Naive thymus-derived CD4-positive, alpha-beta T cell (primary cell): ENCODE results near the gene APC. TPM values are rescaled to one million over a fixed set of nuclear protein-coding genes. Genes with fewer than 3 reads are reported as not detected.

Source experiments
- ATAC-seq: fragments of 150-1000 bp; cut with Tn5 transposase; 2 replicates; pipeline ENCODE4 v1.10.0; 2021; ENCODE audit warnings: mild to moderate bottlenecking, moderate library complexity
- CTCF ChIA-PET: fragments of 350-600 bp; sonication (Branson Sonifier 250); formaldehyde crosslinking; loops from one replicate; lab custom pipeline; 2021; ENCODE audit warnings: antibody characterized with exemption; lab: Charles Lee
- POLR2A ChIA-PET: fragments of 350-600 bp; sonication (Branson Sonifier 250); formaldehyde crosslinking; loops from one replicate; lab custom pipeline; 2021; ENCODE audit warnings: antibody characterized with exemption, inconsistent platforms; lab: Charles Lee
- DNase-seq, 9 donors: peaks; one replicate each; pipeline versions ENCODE4 v3.0.0 to v3.0.0-alpha.2; 2020 to 2022; ENCODE audit warnings: mixed read lengths in 1 of 9
- H3K27ac ChIP-seq: one replicate; pipeline ENCODE4 v1.7.0; 2013; ENCODE audit warnings: mild to moderate bottlenecking, low read depth, low read length, moderate library complexity
- H3K27me3 ChIP-seq, 2 donors: one replicate each; pipeline ENCODE4 v1.7.0; 2013; ENCODE audit warnings: low read length in 2 of 2, mild to moderate bottlenecking in 2 of 2, moderate library complexity in 2 of 2; ENCODE audit not compliant: control insufficient read depth in 2 of 2, insufficient read depth in 2 of 2
- H3K36me3 ChIP-seq, 3 experiments: 1 replicate in 2 of 3; 2 replicates in 1 of 3; pipeline ENCODE4 v1.7.0; 2013; ENCODE audit warnings: low read length in 3 of 3, mild to moderate bottlenecking in 3 of 3, moderate library complexity in 1 of 3; ENCODE audit not compliant: insufficient read depth in 3 of 3, control insufficient read depth in 2 of 3
- H3K4me1 ChIP-seq, 2 donors: one replicate each; pipeline ENCODE4 v1.7.0; 2013; ENCODE audit warnings: low read length in 2 of 2, mild to moderate bottlenecking in 2 of 2, moderate library complexity in 1 of 2; ENCODE audit not compliant: control insufficient read depth in 2 of 2, insufficient read depth in 2 of 2
- H3K4me3 ChIP-seq: 2 replicates; pipeline ENCODE4 v1.7.0; 2013; ENCODE audit warnings: mild to moderate bottlenecking, low read length
- H3K9me3 ChIP-seq, 3 experiments: 1 replicate in 2 of 3; 2 replicates in 1 of 3; pipeline ENCODE4 v1.7.0; 2013; ENCODE audit warnings: low read length in 3 of 3; ENCODE audit not compliant: control insufficient read depth in 2 of 3
- H3K27ac Mint-ChIP-seq, 9 donors: one replicate each; pipeline ENCODE4 v1.8.0; 2020 to 2022; ENCODE audit warnings: mixed read lengths in 9 of 9, mild to moderate bottlenecking in 8 of 9, moderate library complexity in 5 of 9, inconsistent platforms in 2 of 9
- H3K27me3 Mint-ChIP-seq, 5 donors: one replicate each; pipeline ENCODE4 v1.8.0; 2021 to 2022; ENCODE audit warnings: mixed read lengths in 5 of 5, mild to moderate bottlenecking in 1 of 5
- H3K36me3 Mint-ChIP-seq, 5 donors: one replicate each; pipeline ENCODE4 v1.8.0; 2020 to 2022; ENCODE audit warnings: mixed read lengths in 5 of 5, mild to moderate bottlenecking in 3 of 5, inconsistent platforms in 1 of 5
- H3K4me1 Mint-ChIP-seq, 7 donors: one replicate each; pipeline ENCODE4 v1.8.0; 2020 to 2022; ENCODE audit warnings: mixed read lengths in 7 of 7, mild to moderate bottlenecking in 3 of 7, inconsistent platforms in 1 of 7
- H3K4me3 Mint-ChIP-seq, 10 donors: one replicate each; pipeline ENCODE4 v1.8.0; 2020 to 2022; ENCODE audit warnings: mild to moderate bottlenecking in 10 of 10, mixed read lengths in 10 of 10, moderate library complexity in 6 of 10, inconsistent platforms in 2 of 10
- H3K9me3 Mint-ChIP-seq, 11 donors: one replicate each; pipeline ENCODE4 v1.8.0; 2020 to 2022; ENCODE audit warnings: mixed read lengths in 11 of 11, mild to moderate bottlenecking in 4 of 11, inconsistent platforms in 1 of 11, moderate library complexity in 1 of 11
- intact Hi-C, 2 donors: fragments of 100-400 bp; cut with micrococcal nuclease; formaldehyde crosslinking; loops; one replicate each; pipeline ENCODE4 v1.15.1; 2023
- polyA plus RNA-seq, 2 donors: library from polyadenylated mRNA; unstranded; fragments of 300-500 nt; fragmentation: Illumina TruSeq; gene quantifications; one replicate each; pipeline ENCODE4 v1.2.3, GENCODE V29; 2021
- total RNA-seq, 6 experiments: library from RNA in 5 of 6; stranded (reverse) in 5 of 6; gene quantifications; 1 replicate in 5 of 6; 2 replicates in 1 of 6; pipeline ENCODE4 v1.2.3 and lab custom pipeline; 2021 to 2026

APC gene
- total and polyA plus RNA-seq, 7 experiments from 2014 or later, result 18.8 to 53.2 (median 34.5) TPM

- peaks cover 0 to 33% (median 9%) of the 10 kb centered on the region in 3 experiments for H3K36me3 ChIP-seq
- H3K27me3 ChIP-seq, result no peaks in the 10 kb centered on the region
- POLR2A ChIA-PET, result no interaction called here
- H3K27ac ChIP-seq, result no peak overlapping the region
- no peaks in the 10 kb centered on the region for H3K4me1 ChIP-seq
- H3K4me3 ChIP-seq, result no peak overlapping the region
- intact Hi-C loops, result no loop called here
- H3K27ac Mint-ChIP-seq, result no peak overlapping the region
- no peaks in the 10 kb centered on the region for H3K9me3 Mint-ChIP-seq
- no peak overlapping the region for H3K4me3 Mint-ChIP-seq
- ATAC-seq (no peak), DNase-seq (no peak)
- H3K36me3 Mint-ChIP-seq, result peaks cover 17 to 59% (median 35%) of the 10 kb centered on the region in 5 donors
- no peaks in the 10 kb centered on the region for H3K27me3 Mint-ChIP-seq
- H3K4me1 Mint-ChIP-seq, result peaks cover 0 to 4% (median 3%) of the 10 kb centered on the region in 7 donors
- CTCF ChIA-PET, result interaction anchor here (0.9 kb wide), 1 partner anchor 8 kb away, joined by 5 read pairs; no protein-coding TSS in a partner anchor
- no peaks in the 10 kb centered on the region for H3K9me3 ChIP-seq
Measured at GRCh38 chr5:112795342-112795741, 57.7 kb downstream of the APC start.

DNA sequence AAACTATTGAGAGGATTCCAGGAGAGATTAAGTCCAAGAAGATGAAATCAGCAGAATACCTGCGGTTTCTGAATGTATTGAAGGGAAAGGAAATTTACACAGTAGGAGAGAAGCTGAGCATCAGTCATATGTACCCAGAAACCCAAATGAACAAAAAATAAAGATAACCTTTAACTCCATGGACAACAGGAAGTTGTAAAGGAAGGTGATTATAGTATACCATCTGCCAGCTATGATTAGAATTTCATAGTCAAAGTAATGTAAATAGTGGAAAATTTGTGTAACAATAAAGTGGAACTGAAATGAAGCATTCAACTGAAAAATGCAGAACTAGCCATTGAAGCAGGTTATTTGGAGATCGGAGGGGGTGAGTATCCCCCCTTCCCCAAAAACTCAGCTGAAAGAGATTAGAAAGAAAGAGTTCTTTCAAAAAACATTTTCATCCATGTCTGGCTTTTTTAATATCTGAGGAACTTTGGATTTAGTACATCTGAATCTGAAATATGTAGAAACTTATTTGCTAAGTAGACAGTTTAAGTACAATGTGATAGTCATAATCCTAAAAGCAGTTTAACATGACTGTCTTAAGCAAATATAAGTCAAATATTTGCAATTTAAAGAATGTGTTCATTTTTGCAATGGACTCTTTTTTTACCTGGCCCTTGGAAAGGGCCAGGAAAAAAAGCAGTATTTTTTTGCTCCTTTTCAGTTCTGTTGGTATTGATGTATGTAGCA, 58.4 kb downstream of the APC start:
- H3K27ac Mint-ChIP-seq, result peak overlapping the region in 1 of 9 donors; percentile 2
- no peaks in the 10 kb centered on the region for H3K9me3 ChIP-seq
- ChIA-PET POLR2A (no interaction called here), CTCF (interaction anchor here (0.9 kb wide), 1 partner anchor 8 kb away, joined by 5 read pairs; no protein-coding TSS in a partner anchor)
- no peaks in the 10 kb centered on the region for H3K4me1 ChIP-seq
- peaks cover 0 to 4% (median 3%) of the 10 kb centered on the region in 7 donors for H3K4me1 Mint-ChIP-seq
- no peak for ATAC-seq
- DNase-seq, result no peak
- H3K4me3 ChIP-seq, result no peak overlapping the region
- H3K27me3 Mint-ChIP-seq, result no peaks in the 10 kb centered on the region
- intact Hi-C loops, result no loop called here
- H3K4me3 Mint-ChIP-seq, result no peak overlapping the region
- no peaks in the 10 kb centered on the region for H3K27me3 ChIP-seq
- peaks cover 17 to 63% (median 37%) of the 10 kb centered on the region in 5 donors for H3K36me3 Mint-ChIP-seq
- H3K9me3 Mint-ChIP-seq, result no peaks in the 10 kb centered on the region
- peaks cover 0 to 33% (median 9%) of the 10 kb centered on the region in 3 experiments for H3K36me3 ChIP-seq
- H3K27ac ChIP-seq, result no peak overlapping the region

DNA sequence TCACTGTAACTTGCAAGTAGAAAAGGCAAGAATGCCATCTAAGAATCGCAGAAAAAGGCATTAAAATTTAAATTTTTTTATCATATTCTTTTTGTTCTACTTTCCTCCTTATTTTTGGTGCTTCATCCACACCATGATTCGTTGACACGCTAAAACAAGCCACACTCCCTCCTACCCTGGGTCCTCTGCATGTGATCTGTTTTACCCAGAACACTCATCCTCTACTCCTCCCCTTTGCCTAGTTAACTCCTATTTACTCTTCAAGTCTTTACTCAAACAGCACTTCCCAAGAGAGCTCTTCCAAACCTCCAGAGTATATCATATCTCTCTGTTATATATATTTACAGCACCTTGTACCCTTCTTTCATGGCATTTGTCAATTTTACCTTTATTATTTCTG, 62.0 kb downstream of the APC start:
- ATAC-seq (no peak), DNase-seq (no peak)
- ChIA-PET POLR2A (no interaction called here), CTCF (no interaction called here)
- Histone ChIP-seq H3K9me3 (no peaks in the 10 kb centered on the region), H3K27me3 (no peaks in the 10 kb centered on the region), H3K27ac (no peak overlapping the region), H3K36me3 (peaks cover 0 to 7% (median 3%) of the 10 kb centered on the region in 3 experiments), H3K4me1 (no peaks in the 10 kb centered on the region), H3K4me3 (no peak overlapping the region)
- no peaks in the 10 kb centered on the region for H3K9me3 Mint-ChIP-seq
- H3K27me3 Mint-ChIP-seq, result no peaks in the 10 kb centered on the region
- peaks cover 10 to 55% (median 27%) of the 10 kb centered on the region in 5 donors for H3K36me3 Mint-ChIP-seq
- H3K27ac Mint-ChIP-seq, result peak overlapping the region in 1 of 9 donors; percentile 16
- no peak overlapping the region for H3K4me3 Mint-ChIP-seq
- peaks cover 0 to 4% (median 3%) of the 10 kb centered on the region in 7 donors for H3K4me1 Mint-ChIP-seq
- intact Hi-C loops, result no loop called here

- Mint-ChIP-seq H3K27me3 (no peaks in the 10 kb centered on the region), H3K27ac (no peak overlapping the region), H3K4me3 (no peak overlapping the region), H3K36me3 (peaks cover 6 to 50% (median 21%) of the 10 kb centered on the region in 5 donors), H3K4me1 (peaks cover 0 to 4% (median 0%) of the 10 kb centered on the region in 7 donors), H3K9me3 (no peaks in the 10 kb centered on the region)
- POLR2A ChIA-PET, result no interaction called here
- Histone ChIP-seq H3K4me3 (no peak overlapping the region), H3K9me3 (no peaks in the 10 kb centered on the region), H3K4me1 (no peaks in the 10 kb centered on the region), H3K36me3 (peaks cover 0 to 3% (median 3%) of the 10 kb centered on the region in 3 experiments), H3K27me3 (no peaks in the 10 kb centered on the region), H3K27ac (no peak overlapping the region)
- no peak for ATAC-seq
- no peak for DNase-seq
- CTCF ChIA-PET, result no interaction called here
- intact Hi-C loops, result no loop called here
Measured at GRCh38 chr5:112800891-112801290, 63.2 kb downstream of the APC start.

- H3K9me3 Mint-ChIP-seq, result no peaks in the 10 kb centered on the region
- peaks cover 0 to 5% (median 0%) of the 10 kb centered on the region in 7 donors for H3K4me1 Mint-ChIP-seq
- no peaks in the 10 kb centered on the region for H3K27me3 Mint-ChIP-seq
- ChIA-PET CTCF (interaction anchor here (0.6 kb wide), 1 partner anchor 62 kb away, joined by 3 read pairs; no protein-coding TSS in a partner anchor), POLR2A (no interaction called here)
- Histone ChIP-seq H3K4me1 (no peaks in the 10 kb centered on the region), H3K27me3 (no peaks in the 10 kb centered on the region), H3K27ac (no peak overlapping the region), H3K4me3 (no peak overlapping the region), H3K9me3 (no peaks in the 10 kb centered on the region), H3K36me3 (peaks cover 0 to 13% (median 3%) of the 10 kb centered on the region in 3 experiments)
- H3K27ac Mint-ChIP-seq, result peak overlapping the region in 2 of 9 donors; percentile 15 to 19
- DNase-seq (no peak), ATAC-seq (no peak)
- H3K4me3 Mint-ChIP-seq, result no peak overlapping the region
- H3K36me3 Mint-ChIP-seq, result peaks cover 18 to 47% (median 32%) of the 10 kb centered on the region in 5 donors
- intact Hi-C loops, result no loop called here
Measured at GRCh38 chr5:112811023-112811422, 73.3 kb downstream of the APC start.

- Mint-ChIP-seq H3K9me3 (no peaks in the 10 kb centered on the region), H3K27me3 (no peaks in the 10 kb centered on the region), H3K36me3 (peaks cover 20 to 48% (median 34%) of the 10 kb centered on the region in 5 donors), H3K4me1 (peaks cover 0 to 5% (median 0%) of the 10 kb centered on the region in 7 donors), H3K27ac (peak overlapping the region in 6 of 9 donors; percentile 5 to 23 (median 10)), H3K4me3 (no peak overlapping the region)
- POLR2A ChIA-PET, result no interaction called here
- ATAC-seq (no peak), DNase-seq (no peak)
- H3K27me3 ChIP-seq, result no peaks in the 10 kb centered on the region
- peaks cover 0 to 13% (median 3%) of the 10 kb centered on the region in 3 experiments for H3K36me3 ChIP-seq
- intact Hi-C loops, result no loop called here
- H3K27ac ChIP-seq, result no peak overlapping the region
- H3K4me1 ChIP-seq, result no peaks in the 10 kb centered on the region
- no peaks in the 10 kb centered on the region for H3K9me3 ChIP-seq
- CTCF ChIA-PET, result no interaction called here
- H3K4me3 ChIP-seq, result no peak overlapping the region
Measured at GRCh38 chr5:112812549-112812948, 74.9 kb downstream of the APC start.
